NB4 (cell line): ENCODE results near the gene ORMDL3.

Experiments used
- DNase-seq: peaks from one replicate; pipeline ENCODE4 v3.0.0; 2010; ENCODE audit warnings: low read depth
- H3K4me3 ChIP-seq: one replicate; pipeline ENCODE4 v1.5.1; 2011; ENCODE audit warnings: mild to moderate bottlenecking, low read depth, low read length, moderate library complexity
- CTCF ChIP-seq: IDR thresholded peaks from one replicate; pipeline ENCODE4 v1.5.1; 2012; ENCODE audit warnings: low read depth, low read length
- MYC ChIP-seq: IDR thresholded peaks from 2 replicates; pipeline ENCODE4 v1.6.1; 2011; ENCODE audit warnings: low read depth, low read length
- POLR2A ChIP-seq: IDR thresholded peaks from 2 replicates; pipeline ENCODE4 v1.6.1; 2011; ENCODE audit warnings: mild to moderate bottlenecking; ENCODE audit not compliant: insufficient read length; ENCODE audit errors: extremely low read depth
- TF ChIP-seq, protein P1 (sequence below): IDR thresholded peaks from 2 replicates; pipeline ENCODE4 v1.6.1; 2011; ENCODE audit warnings: low read depth, low read length

ORMDL3 gene

DNA sequence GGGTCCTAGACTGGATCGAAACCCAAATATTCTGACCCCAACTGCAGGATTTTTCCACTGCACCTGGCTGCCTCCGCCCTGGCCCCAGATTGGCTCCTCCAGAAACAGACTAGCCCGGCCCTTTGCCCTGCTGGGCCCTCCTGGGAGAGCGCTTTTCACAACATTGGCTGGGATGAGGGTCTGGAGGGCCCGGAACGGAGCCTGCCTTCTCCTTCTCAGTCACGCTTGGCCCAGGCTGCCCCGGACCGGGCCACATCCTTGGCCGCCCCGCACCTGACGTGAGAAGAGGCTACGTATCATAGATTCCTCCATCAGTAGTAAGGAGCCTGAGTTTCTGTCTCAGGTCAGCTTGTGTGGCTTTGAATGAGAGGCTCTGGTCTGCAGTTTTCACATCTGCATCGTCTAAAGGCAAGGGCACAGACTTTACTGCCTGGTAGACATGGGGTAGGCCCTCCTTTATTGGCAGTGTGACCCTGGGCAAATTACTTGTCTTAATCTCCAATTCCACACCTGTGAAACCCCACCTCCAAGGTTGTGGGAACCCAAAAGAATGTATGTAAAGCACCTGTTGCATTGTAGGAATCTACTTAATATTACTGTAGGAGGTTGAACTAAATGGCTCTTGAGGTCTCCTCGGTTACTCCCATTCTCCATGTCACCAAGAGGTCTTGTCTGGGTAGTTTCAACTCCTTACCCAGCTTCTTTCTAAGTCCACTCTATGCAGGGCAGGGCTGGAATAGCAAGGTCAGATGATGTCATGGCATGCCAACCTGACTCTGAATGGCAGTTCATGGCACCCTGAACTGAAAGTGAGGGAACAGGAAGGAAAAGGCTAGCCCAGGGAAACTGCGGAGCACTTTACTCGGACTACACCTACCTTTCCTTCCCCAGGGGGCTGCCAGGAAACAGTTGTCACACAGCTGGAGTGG is 792 bp upstream of the ORMDL3 start:
- peak overlapping the region; percentile 72 for H3K4me3 ChIP-seq
- TF ChIP-seq, protein P1, sequence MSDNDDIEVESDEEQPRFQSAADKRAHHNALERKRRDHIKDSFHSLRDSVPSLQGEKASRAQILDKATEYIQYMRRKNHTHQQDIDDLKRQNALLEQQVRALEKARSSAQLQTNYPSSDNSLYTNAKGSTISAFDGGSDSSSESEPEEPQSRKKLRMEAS = no peak
- TF ChIP-seq POLR2A (no peak), MYC (no peak), CTCF (no peak)
- DNase-seq = no peak

GRCh38 chr17:39926588-39927100 is 757 bp downstream of the ORMDL3 start:
- TF ChIP-seq MYC (no peak), POLR2A (no peak), CTCF (no peak)
- TF ChIP-seq, protein P1 = no peak
- H3K4me3 ChIP-seq = peak overlapping the region; percentile 72
- DNase-seq = peak; percentile 69

- DNase-seq = no peak
- TF ChIP-seq MYC (no peak), CTCF (no peak), POLR2A (no peak)
- TF ChIP-seq, protein P1 = no peak
- peak overlapping the region; percentile 72 for H3K4me3 ChIP-seq
These were observed 1.2 kb downstream of the ORMDL3 start for GRCh38 chr17:39926135-39926587.

- H3K4me3 ChIP-seq = peak overlapping the region; percentile 72
- DNase-seq = no peak
These were observed 1.9 kb downstream of the ORMDL3 start for GRCh38 chr17:39925282-39926134.

More at GRCh38 chr17:39925282-39926134, 1.9 kb downstream of the ORMDL3 start:
- TF ChIP-seq POLR2A (no peak), MYC (no peak), CTCF (no peak)
- TF ChIP-seq, protein P1 = no peak
